T-helper 1 cell treated with Interleukin-12 subunit alpha and Interleukin-12 subunit beta and Interleukin-4 antibody, amounts not matched to agents 30 ng/mL and 1 ng/mL, for 36 hours (primary cell): ENCODE measurements around the gene EPGN. TPM values are rescaled to one million over a fixed set of nuclear protein-coding genes. Genes with fewer than 3 reads are reported as not detected.
"Not testable (repeated sequence)": the region's sequence is repeated elsewhere in the genome, so short reads cannot be mapped to it uniquely, and the experiment has no call there.

ENCODE experiments used
- intact Hi-C: fragments of 100-400 bp; cut with micrococcal nuclease; formaldehyde crosslinking; loops from one replicate; pipeline ENCODE4 v1.15.1; 2024
- total RNA-seq: library from RNA; stranded (reverse); gene quantifications from 2 replicates; pipeline ENCODE4 v1.2.3, GENCODE V29; 2022

The EPGN gene
- total RNA-seq, 1 donor from 2014 or later, result not detected

DNA sequence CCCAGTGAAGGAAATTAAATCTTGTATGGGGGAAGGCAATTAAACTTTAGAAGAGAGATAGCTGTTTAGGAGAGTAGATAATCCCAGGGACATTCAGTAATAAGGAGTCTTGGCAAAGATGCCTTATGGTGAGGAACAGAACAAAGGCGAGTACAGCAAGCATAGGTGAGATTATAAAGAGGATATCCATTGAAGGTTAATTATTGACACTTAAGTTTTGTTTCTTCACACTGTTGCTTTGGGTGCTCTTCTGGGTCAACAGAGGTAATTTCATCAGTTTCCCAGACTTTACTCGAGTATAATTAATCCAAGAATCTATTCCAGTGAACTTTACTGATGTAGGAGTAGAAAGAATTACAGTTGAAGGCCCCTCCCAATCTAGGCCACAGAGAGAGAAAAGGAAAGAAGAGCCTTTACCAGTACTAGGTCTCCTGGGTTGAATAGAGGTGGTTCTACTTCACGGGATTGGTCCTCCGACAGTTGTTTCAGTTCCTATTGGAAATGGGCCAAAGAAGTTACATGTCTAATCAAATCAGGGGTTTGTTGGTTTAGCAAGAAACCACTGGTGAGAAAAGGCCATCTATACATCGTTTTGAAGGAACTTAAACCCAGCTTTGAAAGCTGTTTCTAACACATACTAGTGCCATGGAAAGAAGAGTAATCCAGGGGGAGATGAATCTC lies 27.2 kb downstream of the EPGN start:
- intact Hi-C loops, result no loop called here

GRCh38 chr4:74338792-74339333 lies 30.6 kb downstream of the EPGN start:
- intact Hi-C loops, result no loop called here

DNA sequence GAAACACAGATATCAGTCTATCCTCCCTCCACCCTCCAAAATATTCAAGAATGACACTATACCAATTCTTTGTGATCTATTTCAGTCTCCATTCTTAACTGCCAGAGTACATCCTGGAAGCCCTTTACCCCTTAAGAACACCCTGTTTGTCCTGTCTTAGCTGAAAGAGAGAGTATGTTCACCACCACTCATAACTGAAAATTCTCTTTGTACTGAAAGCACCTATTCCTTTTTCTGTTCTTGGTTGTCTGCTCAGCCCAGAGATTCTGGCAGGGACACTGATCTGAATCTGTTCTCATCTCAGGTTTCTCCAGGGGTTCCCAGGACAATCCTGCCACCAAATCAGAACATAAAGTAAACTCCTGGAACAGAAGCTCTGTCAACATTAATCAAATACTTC lies 31.2 kb downstream of the EPGN start:
- intact Hi-C loops, result no loop called here

DNA sequence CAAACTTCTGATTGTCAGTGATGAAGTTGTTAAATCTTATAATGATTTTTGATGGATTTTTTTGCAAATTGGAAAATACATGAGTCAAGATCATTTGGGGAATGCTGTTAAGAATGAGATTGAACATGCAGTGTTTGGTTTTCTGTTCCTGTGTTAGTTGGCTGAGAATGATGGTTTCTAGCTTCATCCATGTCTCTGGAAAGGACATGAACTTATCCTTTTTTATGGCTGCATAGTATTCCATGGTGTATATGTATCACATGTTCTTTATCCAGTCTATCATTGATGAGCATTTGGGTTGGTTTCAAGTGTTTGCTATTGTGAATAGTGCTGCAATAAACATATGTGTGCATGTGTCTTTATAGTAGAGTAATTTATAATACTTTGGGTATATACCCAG lies 32.2 kb downstream of the EPGN start:
- intact Hi-C loops, result not testable (repeated sequence)

- intact Hi-C loops, result no loop called here
Observed at GRCh38 chr4:74344031-74344430, 35.8 kb downstream of the EPGN start.

DNA sequence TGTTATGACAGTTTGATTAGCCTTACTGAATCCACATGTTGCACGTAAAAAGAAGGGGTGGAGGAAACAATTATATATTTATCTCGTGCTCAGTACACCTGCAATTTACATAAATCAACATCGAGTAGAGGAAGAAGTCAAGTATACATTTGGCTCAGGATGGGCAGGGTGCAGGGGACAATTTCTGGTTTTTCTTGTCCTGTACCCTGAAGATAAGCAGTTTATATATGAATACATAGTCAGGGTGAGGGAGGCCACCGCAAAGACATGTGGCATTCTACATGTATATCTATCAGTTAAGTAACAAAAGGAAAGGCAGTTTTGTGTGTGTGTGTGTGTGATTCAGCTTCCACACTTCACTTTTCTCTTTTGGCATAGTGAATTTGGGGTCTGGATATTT lies 45.6 kb downstream of the EPGN start:
- intact Hi-C loops, result no loop called here

GRCh38 chr4:74357965-74358364 lies 49.7 kb downstream of the EPGN start:
- intact Hi-C loops, result no loop called here

DNA sequence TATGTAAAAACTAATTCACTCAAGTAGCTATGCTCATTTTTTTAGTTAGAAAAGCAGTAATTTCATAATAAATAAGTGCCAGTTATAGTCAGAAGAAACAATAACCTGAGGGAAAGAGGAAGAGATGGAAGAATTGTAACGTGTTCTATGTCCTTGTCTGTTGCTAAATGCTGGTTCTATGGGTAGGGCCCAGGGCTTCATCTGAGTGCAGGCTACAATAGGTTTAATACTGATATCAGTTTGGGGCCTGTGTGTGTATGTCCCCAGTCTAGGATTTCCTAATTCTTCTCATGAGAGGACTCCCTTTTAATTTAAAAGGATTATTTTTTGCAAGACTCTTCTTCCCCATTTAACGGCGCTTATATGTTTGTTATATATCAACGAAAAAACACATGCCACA lies 53.4 kb downstream of the EPGN start:
- intact Hi-C loops, result no loop called here

DNA sequence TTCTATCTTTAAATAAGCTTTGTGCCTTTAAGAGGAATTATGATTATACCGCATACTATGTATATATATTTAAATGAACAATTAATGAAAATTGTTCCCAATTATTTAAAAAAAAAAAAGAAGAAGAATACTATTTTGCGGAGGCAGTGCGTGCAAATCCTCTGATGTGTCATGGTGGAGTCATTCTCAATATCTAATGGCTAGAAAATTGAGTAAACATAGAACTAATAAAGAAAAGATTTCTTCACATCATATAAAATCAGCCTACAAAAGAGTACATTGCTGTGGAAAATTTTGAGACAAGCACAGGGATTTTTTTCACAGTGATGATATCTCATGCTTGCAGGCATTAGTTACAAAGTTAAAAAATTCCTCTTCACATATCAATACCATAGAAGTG lies 54.1 kb downstream of the EPGN start:
- intact Hi-C loops, result no loop called here

DNA sequence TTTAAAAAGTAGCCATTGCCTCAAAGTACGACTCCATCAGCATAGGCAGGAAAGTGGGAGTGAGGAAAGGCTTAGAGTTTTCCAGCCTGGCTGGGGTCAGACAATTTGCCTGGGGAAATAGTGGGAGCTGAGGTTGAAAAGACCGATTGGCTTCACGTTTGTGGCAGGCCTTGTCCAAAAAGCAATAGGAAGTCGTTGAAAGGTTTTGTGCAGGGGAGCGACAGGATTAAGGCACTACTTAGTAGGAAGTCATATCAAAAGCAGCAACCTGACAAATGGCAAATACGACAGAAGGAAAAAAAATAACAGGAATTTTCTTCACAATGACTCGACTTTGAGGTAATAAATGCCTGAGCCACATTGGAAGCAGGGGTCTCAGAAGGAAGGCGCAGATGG lies 56.0 kb downstream of the EPGN start:
- intact Hi-C loops, result no loop called here

GRCh38 chr4:74364652-74365491 lies 56.6 kb downstream of the EPGN start, which contains the start of gene EREG:
TSS of gene EREG (plus strand) at chr4:74365145. CDS start at chr4:74365309, 164 bp downstream.
- intact Hi-C loops, result no loop called here

- intact Hi-C loops, result no loop called here
Observed at GRCh38 chr4:74365761-74366160, 57.5 kb downstream of the EPGN start.

Other genes starting within 250 kb of the EPGN start
- 0.44 TPM in 1 of 2 replicates, not detected in the other for gene CXCL2, start 209.3 kb upstream of the EPGN start, total RNA-seq
- 6.3 and 7.7 TPM in 2 replicates for gene MTHFD2L, start 150.4 kb upstream of the EPGN start, total RNA-seq
- gene EREG, start 56.7 kb downstream of the EPGN start, total RNA-seq, result not detected in 2 replicates
- 0.22 and 0.27 TPM in 2 replicates for gene AREG, start 136.7 kb downstream of the EPGN start, total RNA-seq